Testis (tissue), 2 donors: Measurements from ENCODE around the gene LGALS7.

ENCODE experiments used
- CTCF ChIP-seq, 3 experiments: fragments of 450-650 bp in 2 of 3; fragments of 200-600 bp in 1 of 3; sonication (generic) in 1 of 3; IDR thresholded peaks; one replicate each; pipeline ENCODE4 v1.5.1; 2016 to 2019; ENCODE audit warnings: antibody characterized with exemption in 3 of 3, mild to moderate bottlenecking in 2 of 3, moderate library complexity in 1 of 3
- POLR2A ChIP-seq: fragments of 450-650 bp; IDR thresholded peaks from one replicate; pipeline ENCODE4 v1.6.1; 2017; ENCODE audit warnings: antibody characterized with exemption, mild to moderate bottlenecking, moderate library complexity

- no peak for TF ChIP-seq POLR2A
- TF ChIP-seq CTCF (IDR thresholded peaks at IDR 0.05), result no peak
Observed at GRCh38 chr19:38813323-38813722, 40.0 kb upstream of the LGALS7 start.
